IMR-90 (cell line): ENCODE results near the gene TAT. TPM values are rescaled to one million over a fixed set of nuclear protein-coding genes. Genes with fewer than 3 reads are reported as not detected.

Source experiments
- ATAC-seq: fragments of 200-7000 bp; cut with Tn5 transposase; 2 replicates; pipeline ENCODE4 v1.9.1; 2020; ENCODE audit warnings: low read depth, mild to moderate bottlenecking, moderate library complexity
- BruUV-seq: library from RNA; stranded (reverse); fragments of 400-500 nt; replicated peaks from 2 replicates; lab custom pipeline; 2021; lab: Mats Ljungman, UMichigan
- CTCF ChIA-PET: fragments of 300-600 bp; formaldehyde crosslinking; extraction: SDS; loops from one replicate; lab custom pipeline; 2021; ENCODE audit warnings: antibody characterized with exemption; lab: Yijun Ruan, JAX
- POLR2A ChIA-PET: fragments of 300-600 bp; sonication (Branson Sonifier 250); formaldehyde crosslinking; loops from one replicate; lab custom pipeline; 2022; ENCODE audit warnings: antibody characterized with exemption; ENCODE audit not compliant: unreplicated experiment; lab: Charles Lee
- DNase-seq: peaks from one replicate; pipeline ENCODE4 v3.0.0; 2013
- H2AFZ ChIP-seq: replicated peaks from 2 replicates; pipeline ENCODE3; 2013; ENCODE audit warnings: low read length, mild to moderate bottlenecking; ENCODE audit not compliant: poor library complexity
- H2AK5ac ChIP-seq: 2 replicates; pipeline ENCODE4 v1.6.1; 2013; ENCODE audit warnings: low read depth, low read length, inconsistent platforms
- H2AK9ac ChIP-seq: replicated peaks from 2 replicates; pipeline ENCODE3; 2013; ENCODE audit warnings: mild to moderate bottlenecking, low read depth, low read length, moderate library complexity; ENCODE audit not compliant: poor library complexity
- H2BK120ac ChIP-seq: 2 replicates; pipeline ENCODE4 v1.6.1; 2013; ENCODE audit warnings: low read depth, low read length, inconsistent platforms
- H2BK15ac ChIP-seq: 3 replicates; pipeline ENCODE4 v1.6.1; 2013; ENCODE audit warnings: low read depth, low read length, inconsistent platforms
- H2BK20ac ChIP-seq: 2 replicates; pipeline ENCODE4 v1.6.1; 2013; ENCODE audit warnings: low read depth, mild to moderate bottlenecking, inconsistent platforms, low read length, moderate library complexity
- H2BK5ac ChIP-seq: 2 replicates; pipeline ENCODE4 v1.6.1; 2013; ENCODE audit warnings: mild to moderate bottlenecking, low read depth, low read length, inconsistent platforms; ENCODE audit not compliant: poor library complexity, severe bottlenecking
- H3K14ac ChIP-seq: replicated peaks from 2 replicates; pipeline ENCODE4 v1.6.1; 2013; ENCODE audit warnings: low read depth, low read length, inconsistent platforms
- H3K18ac ChIP-seq: 2 replicates; pipeline ENCODE4 v1.6.1; 2013; ENCODE audit warnings: low read depth, low read length, control low read depth
- H3K23ac ChIP-seq: 2 replicates; pipeline ENCODE4 v1.6.1; 2013; ENCODE audit warnings: low read depth, low read length, inconsistent platforms
- H3K27ac ChIP-seq: 2 replicates; pipeline ENCODE4 v1.5.1; 2013; ENCODE audit warnings: mild to moderate bottlenecking, control low read depth, low read length; ENCODE audit not compliant: insufficient read depth
- H3K27me3 ChIP-seq: 2 replicates; pipeline ENCODE4 v1.6.1; 2013; ENCODE audit warnings: low read length; ENCODE audit not compliant: control insufficient read depth, insufficient read depth
- H3K36me3 ChIP-seq: 2 replicates; pipeline ENCODE4 v1.6.1; 2013; ENCODE audit warnings: low read length, mixed read lengths; ENCODE audit not compliant: control insufficient read depth, insufficient read depth
- H3K4ac ChIP-seq: 2 replicates; pipeline ENCODE4 v1.6.1; 2013; ENCODE audit warnings: low read depth, low read length, inconsistent platforms
- H3K4me1 ChIP-seq: 2 replicates; pipeline ENCODE4 v1.6.1; 2013; ENCODE audit warnings: low read length, mixed read lengths; ENCODE audit not compliant: control insufficient read depth, insufficient read depth
- H3K4me2 ChIP-seq: 2 replicates; pipeline ENCODE4 v1.6.1; 2013; ENCODE audit warnings: low read depth, mild to moderate bottlenecking, control low read depth, low read length, moderate library complexity
- H3K4me3 ChIP-seq: 2 replicates; pipeline ENCODE4 v1.5.1; 2013; ENCODE audit warnings: low read depth, mild to moderate bottlenecking, control low read depth, low read length, moderate library complexity; ENCODE audit not compliant: insufficient read depth
- H3K56ac ChIP-seq: 2 replicates; pipeline ENCODE4 v1.6.1; 2013; ENCODE audit warnings: low read length, inconsistent platforms; ENCODE audit not compliant: insufficient read depth; ENCODE audit errors: extremely low read depth
- H3K79me1 ChIP-seq, 2 experiments: 2 replicates each; pipeline ENCODE4 v1.6.1; 2013; ENCODE audit warnings: low read length in 2 of 2, inconsistent platforms in 1 of 2, low read depth in 1 of 2
- H3K9ac ChIP-seq: 2 replicates; pipeline ENCODE4 v1.6.1; 2013; ENCODE audit warnings: low read depth, low read length, control low read depth
- H3K9me1 ChIP-seq: 2 replicates; pipeline ENCODE4 v1.6.1; 2013; ENCODE audit warnings: low read length, inconsistent platforms; ENCODE audit not compliant: insufficient read depth
- H3K9me3 ChIP-seq: 2 replicates; pipeline ENCODE4 v1.6.1; 2013; ENCODE audit warnings: low read length; ENCODE audit not compliant: control insufficient read depth, insufficient read depth
- H4K20me1 ChIP-seq: 2 replicates; pipeline ENCODE4 v1.6.1; 2013; ENCODE audit warnings: low read length, inconsistent platforms; ENCODE audit not compliant: insufficient read depth
- H4K5ac ChIP-seq: 2 replicates; pipeline ENCODE4 v1.6.1; 2013; ENCODE audit warnings: mild to moderate bottlenecking, low read depth, low read length, control low read depth
- H4K8ac ChIP-seq, 2 experiments: 2 replicates each; pipeline ENCODE4 v1.6.1; 2013; ENCODE audit warnings: low read depth in 2 of 2, low read length in 2 of 2, control low read depth in 1 of 2, inconsistent platforms in 1 of 2
- H4K91ac ChIP-seq: 2 replicates; pipeline ENCODE4 v1.6.1; 2013; ENCODE audit warnings: low read depth, low read length, inconsistent platforms; ENCODE audit not compliant: insufficient read depth
- CEBPB ChIP-seq: IDR thresholded peaks from 2 replicates; pipeline ENCODE4 v1.6.1; 2012; ENCODE audit warnings: low read depth, low read length, improper control_type of control experiment
- NFE2L2 ChIP-seq: fragments of 150-350 bp; IDR thresholded peaks from 2 replicates; pipeline ENCODE4 v1.6.1; 2016; ENCODE audit warnings: low read depth, mild to moderate bottlenecking, low read length
- WGBS, 2 experiments: methylation state at CpG; one replicate each; pipeline versions ENCODE4 v1.1.5 to v1.1.7; 2013; ENCODE audit warnings: missing lambda C conversion rate in 2 of 2; ENCODE audit not compliant: insufficient read length in 1 of 2; ENCODE audit errors: extremely low coverage in 2 of 2; 5-methylcytosine and 5-hydroxymethylcytosine counted together
- dilution Hi-C: fragments of 300-500 bp; cut with HindIII; formaldehyde crosslinking; loops from one replicate; pipeline ENCODE4 v1.14.3; 2018; ENCODE audit warnings: low sequenced_read_pairs; ENCODE audit not compliant: unreplicated experiment
- in situ Hi-C: fragments of 300-500 bp; cut with MboI; formaldehyde crosslinking; loops from 3 replicates; pipeline ENCODE4 v1.14.3; 2019; ENCODE audit warnings: low sequenced_read_pairs, inconsistent platforms, mixed read lengths
- intact Hi-C: fragments of 100-400 bp; cut with micrococcal nuclease; formaldehyde crosslinking; loops from 2 replicates; pipeline ENCODE4 v1.10.0; 2022
- polyA plus RNA-seq, 3 experiments: library from polyadenylated mRNA; depleted of rRNA; stranded (reverse); fragments of >200 nt; gene quantifications; 2 replicates each; pipeline ENCODE4 v1.2.3, GENCODE V29; 2012; ENCODE audit warnings: low replicate concordance in 1 of 3
- total RNA-seq: library from RNA; depleted of rRNA; stranded (reverse); fragments of >200 nt; gene quantifications from 2 replicates; pipeline ENCODE4 v1.2.3, GENCODE V29; 2012
- TF ChIP-seq, protein P1 (sequence below): fragments of 150-350 bp; IDR thresholded peaks from 2 replicates; pipeline ENCODE4 v1.6.1; 2016; ENCODE audit warnings: low read depth, mild to moderate bottlenecking, low read length, moderate library complexity, borderline replicate concordance

Gene TAT
- total and polyA plus RNA-seq, 2 of the 4 experiments (the other 2 are of a cell fraction) = not detected

DNA sequence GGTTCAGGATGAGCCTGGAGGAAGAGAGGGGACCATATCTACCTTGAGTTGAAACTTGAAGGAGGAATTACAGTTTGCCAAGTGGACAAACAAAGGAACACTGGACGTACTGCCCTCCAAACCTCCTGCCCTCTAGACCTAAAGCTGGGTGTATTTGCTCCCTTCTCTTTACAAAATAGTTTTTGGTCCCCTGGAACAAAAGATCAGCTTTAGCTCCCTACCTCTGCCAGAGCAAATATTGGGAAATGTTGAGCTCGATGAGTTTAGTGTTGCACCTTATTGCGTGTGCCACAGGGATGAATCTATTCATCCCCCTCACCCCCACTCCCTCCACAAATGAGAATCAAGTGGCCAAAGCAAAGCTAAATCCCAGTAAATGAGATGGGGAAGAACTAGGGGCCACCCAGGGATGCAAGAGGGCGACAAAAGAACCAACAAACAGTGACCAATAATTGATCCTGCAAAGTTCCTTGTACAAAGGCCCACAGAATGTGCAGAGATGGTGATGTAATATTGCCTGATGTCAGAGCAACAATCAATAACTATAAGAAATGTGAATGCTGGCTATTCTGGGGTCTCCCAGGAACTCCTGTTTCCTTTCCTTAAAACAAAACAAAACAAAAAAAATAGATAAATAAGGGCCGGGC lies 17.2 kb upstream of the TAT start:
- Histone ChIP-seq H2BK15ac (no peak overlapping the region), H3K18ac (no peak overlapping the region), H2BK20ac (no peak overlapping the region), H3K27ac (no peak overlapping the region), H3K23ac (no peak overlapping the region), H3K9me1 (no peaks in the 10 kb centered on the region), H3K36me3 (no peaks in the 10 kb centered on the region), H2BK120ac (no peak overlapping the region), H3K27me3 (no peaks in the 10 kb centered on the region; the same call in 1 of the 2 replicates), H4K20me1 (no peaks in the 10 kb centered on the region), H3K9ac (no peak overlapping the region), H3K14ac (no peak overlapping the region), H2AK5ac (no peak overlapping the region), H3K4me3 (no peak overlapping the region), H2BK5ac (no peak overlapping the region), H3K4me1 (no peaks in the 10 kb centered on the region), H3K9me3 (no peaks in the 10 kb centered on the region), H3K56ac (no peak overlapping the region), H4K91ac (no peak overlapping the region), H2AK9ac (no peak overlapping the region), H2AFZ (no peak overlapping the region), H3K4me2 (no peak overlapping the region), H3K4ac (no peak overlapping the region), H4K8ac (no peak overlapping the region), H4K5ac (no peak overlapping the region), H3K79me1 (no peaks in the 10 kb centered on the region)
- ATAC-seq (no peak), DNase-seq (no peak)
- in situ Hi-C loops = no loop called here
- BruUV-seq = no TSS peak
- dilution Hi-C loops = no loop called here
- ChIA-PET POLR2A (no interaction called here), CTCF (no interaction called here)
- no peak for TF ChIP-seq CEBPB
- no peak for TF ChIP-seq NFE2L2
- TF ChIP-seq, protein P1, sequence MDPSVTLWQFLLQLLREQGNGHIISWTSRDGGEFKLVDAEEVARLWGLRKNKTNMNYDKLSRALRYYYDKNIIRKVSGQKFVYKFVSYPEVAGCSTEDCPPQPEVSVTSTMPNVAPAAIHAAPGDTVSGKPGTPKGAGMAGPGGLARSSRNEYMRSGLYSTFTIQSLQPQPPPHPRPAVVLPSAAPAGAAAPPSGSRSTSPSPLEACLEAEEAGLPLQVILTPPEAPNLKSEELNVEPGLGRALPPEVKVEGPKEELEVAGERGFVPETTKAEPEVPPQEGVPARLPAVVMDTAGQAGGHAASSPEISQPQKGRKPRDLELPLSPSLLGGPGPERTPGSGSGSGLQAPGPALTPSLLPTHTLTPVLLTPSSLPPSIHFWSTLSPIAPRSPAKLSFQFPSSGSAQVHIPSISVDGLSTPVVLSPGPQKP = no peak
- WGBS, 2 experiments = no CpG with 5 or more reads among the region's 5 CpGs
- intact Hi-C loops = no loop called here
